GM10266 (cell line): ENCODE measurements around the gene WBP2.
"Not testable (repeated sequence)": the region's sequence is repeated elsewhere in the genome, so short reads cannot be mapped to it uniquely, and the experiment has no call there.

ENCODE experiments used
- DNase-seq: peaks from one replicate; pipeline ENCODE4 v3.0.0; 2012; ENCODE audit errors: extremely low spot score
- TF ChIP-seq, protein P1 (sequence below): IDR thresholded peaks from 2 replicates; pipeline ENCODE4 v1.5.1; 2012; ENCODE audit warnings: mild to moderate bottlenecking, low read depth; ENCODE audit not compliant: control insufficient read depth, insufficient read depth; ENCODE audit errors: missing control alignments

Gene WBP2

DNA sequence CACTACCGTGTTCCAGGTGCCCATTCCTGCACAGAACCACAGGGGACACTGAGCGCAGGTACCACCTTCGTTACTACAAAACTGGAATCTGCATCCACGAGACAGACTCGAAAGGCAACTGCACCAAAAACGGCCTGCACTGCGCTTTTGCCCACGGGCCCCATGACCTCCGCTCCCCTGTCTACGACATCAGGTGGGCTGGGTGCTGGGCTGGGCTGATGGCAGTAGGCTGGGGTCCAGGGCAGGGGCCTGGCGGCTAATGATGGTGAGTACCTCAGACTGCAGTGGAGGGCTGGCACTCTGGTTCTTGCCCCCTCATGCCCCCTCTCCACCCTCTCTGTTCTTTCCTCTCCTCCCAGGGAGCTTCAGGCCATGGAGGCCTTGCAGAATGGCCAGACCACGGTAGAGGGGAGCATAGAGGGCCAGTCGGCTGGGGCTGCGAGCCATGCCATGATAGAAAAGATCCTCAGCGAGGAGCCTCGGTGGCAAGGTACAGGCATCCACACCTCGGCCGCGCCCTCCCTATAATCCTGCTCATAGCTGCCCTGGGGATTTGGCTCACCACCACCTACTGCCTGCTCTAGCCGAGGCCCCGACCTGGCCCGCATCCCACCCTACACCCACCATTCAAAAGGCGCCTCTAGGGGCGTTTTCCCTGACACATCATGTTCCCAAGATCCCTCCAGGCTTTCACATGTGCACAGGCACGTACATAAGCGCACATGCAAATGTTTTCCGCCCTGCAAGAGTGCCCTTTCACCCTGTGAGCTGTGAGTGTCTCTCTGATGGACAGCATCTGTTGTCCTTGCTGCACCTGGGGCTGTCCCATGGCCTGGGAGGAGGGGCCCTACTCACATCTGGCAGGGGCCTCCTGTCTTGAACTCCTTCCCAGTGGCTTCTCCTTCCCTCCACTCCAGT lies 42.8 kb downstream of the WBP2 start:
- TF ChIP-seq, protein P1, sequence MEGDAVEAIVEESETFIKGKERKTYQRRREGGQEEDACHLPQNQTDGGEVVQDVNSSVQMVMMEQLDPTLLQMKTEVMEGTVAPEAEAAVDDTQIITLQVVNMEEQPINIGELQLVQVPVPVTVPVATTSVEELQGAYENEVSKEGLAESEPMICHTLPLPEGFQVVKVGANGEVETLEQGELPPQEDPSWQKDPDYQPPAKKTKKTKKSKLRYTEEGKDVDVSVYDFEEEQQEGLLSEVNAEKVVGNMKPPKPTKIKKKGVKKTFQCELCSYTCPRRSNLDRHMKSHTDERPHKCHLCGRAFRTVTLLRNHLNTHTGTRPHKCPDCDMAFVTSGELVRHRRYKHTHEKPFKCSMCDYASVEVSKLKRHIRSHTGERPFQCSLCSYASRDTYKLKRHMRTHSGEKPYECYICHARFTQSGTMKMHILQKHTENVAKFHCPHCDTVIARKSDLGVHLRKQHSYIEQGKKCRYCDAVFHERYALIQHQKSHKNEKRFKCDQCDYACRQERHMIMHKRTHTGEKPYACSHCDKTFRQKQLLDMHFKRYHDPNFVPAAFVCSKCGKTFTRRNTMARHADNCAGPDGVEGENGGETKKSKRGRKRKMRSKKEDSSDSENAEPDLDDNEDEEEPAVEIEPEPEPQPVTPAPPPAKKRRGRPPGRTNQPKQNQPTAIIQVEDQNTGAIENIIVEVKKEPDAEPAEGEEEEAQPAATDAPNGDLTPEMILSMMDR = no peak
- no peak for DNase-seq

DNA sequence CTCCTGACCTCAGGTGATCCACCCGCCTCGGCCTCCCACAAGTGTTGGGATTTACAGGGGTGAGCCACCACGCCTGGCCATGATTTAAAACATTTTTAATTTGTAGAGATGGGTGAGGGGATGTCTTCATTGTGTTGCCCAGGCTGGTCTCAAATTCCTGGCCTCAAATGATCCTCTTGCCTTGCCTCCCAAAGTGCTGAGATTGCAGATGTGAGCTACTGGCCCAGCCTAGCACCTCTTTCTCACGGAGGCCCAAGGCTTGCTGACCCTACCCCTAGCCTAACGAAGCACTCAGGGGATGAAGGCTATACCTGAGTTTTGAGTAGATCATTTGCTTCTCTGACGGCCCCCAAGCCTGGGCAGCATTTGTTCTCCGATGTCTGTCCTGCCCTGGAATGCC lies 44.0 kb downstream of the WBP2 start:
- DNase-seq = no peak
- TF ChIP-seq, protein P1 = no peak

DNA sequence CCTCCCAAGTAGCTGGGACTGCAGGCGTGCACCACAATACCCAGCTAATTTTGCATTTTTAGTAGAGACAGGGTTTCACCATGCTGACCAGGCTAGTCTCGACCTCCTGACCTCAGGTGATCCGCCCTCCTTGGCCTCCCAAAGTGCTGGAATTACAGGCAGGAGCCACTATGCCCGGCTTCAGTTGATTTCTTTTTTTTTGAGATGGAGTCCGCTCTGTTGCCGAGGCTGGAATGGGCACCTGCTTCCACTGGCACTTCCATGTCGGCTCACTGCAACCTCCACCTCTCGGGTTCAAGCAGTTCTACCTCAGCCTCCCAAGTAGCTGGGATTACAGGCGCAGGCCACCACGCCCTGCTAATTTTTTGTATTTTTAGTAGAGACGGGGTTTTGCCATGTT lies 44.4 kb downstream of the WBP2 start:
- not testable (repeated sequence) for DNase-seq

DNA sequence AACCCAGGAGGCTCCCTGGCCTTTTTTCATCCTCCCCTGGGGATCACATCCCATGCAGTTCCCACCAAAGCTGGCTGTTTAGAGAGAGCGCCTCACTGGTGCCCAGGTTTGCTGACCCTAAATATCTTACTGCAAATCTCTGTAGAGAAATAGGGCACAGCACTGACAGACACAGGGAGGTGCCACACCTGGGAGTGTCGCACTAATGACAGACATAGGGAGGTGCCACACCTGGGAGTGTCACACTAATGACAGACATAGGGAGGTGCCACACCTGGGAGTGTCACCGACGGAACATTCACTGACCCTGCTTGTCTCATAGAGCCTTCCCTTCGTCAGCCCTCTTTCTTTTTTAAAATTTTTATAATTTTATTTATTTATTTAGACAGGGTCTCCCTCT lies 44.9 kb downstream of the WBP2 start:
- TF ChIP-seq, protein P1 = no peak
- DNase-seq = no peak

DNA sequence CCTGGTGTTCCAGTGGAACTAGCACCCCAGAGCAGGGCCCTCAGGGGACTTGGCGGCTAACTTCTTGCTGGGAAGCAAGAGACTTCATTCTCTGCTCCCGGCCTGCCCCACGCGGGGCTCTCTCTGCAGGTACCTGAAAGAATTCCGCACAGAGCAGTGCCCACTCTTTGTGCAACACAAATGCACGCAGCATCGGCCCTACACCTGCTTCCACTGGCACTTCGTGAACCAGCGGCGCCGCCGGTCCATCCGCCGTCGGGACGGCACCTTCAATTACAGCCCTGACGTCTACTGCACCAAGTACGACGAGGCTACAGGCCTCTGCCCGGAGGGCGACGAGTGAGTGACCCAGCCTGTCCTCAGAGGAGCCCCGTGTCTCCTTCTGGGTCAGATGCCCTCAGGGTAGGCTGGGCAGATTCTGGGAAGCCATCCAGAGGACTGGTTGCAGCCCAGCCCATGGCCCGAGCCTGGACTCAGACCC lies 45.5 kb downstream of the WBP2 start:
- DNase-seq = no peak
- TF ChIP-seq, protein P1 = no peak

DNA sequence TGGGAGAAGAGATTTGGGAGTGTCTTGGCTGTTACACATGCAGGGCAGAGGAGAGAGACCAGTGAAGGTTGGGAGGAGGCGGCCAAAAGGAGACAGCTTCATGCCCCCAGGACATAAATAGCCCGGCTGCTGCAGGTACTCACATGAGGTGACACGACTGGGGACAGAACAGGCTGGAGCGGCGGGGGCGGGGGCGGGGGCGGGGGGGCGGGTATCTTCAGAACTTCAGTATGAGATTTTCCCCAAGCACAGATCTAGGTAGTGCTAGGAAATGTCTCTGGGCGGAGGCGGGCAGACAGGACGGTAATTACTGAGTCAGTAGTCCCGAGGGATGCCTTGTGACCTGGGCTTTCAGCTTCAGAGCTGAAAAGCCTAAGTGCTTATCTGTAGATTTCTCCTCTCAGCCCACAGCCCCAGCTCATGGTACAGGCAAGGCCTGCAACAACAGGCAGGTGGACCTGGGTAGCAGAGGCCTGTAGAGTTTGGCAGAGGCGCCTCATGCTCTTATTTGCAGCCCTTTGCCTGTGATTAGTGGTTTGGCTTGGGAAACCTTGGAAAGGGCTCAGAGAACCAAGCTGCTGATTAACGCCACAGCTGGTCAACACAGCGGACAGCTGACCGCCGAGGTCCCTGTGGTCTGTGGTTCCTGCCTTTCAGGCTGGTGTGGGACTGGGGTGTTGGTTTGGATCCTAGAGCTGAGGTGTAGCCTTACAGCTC lies 46.1 kb downstream of the WBP2 start:
- DNase-seq = peak; percentile 63

GRCh38 chr17:75808549-75808904 lies 46.6 kb downstream of the WBP2 start:
- no peak for DNase-seq
- TF ChIP-seq, protein P1 = no peak

More for the DNA sequence above, 46.1 kb downstream of the WBP2 start:
- TF ChIP-seq, protein P1 = no peak
